GM12878 (cell line): ENCODE results near the gene SCRN2. TPM values are rescaled to one million over a fixed set of nuclear protein-coding genes. Genes with fewer than 3 reads are reported as not detected.

ENCODE experiments used
- ATAC-seq: fragments of 200-7000 bp; cut with Tn5 transposase; 3 replicates; pipeline ENCODE4 v1.9.1; 2020; ENCODE audit warnings: mild to moderate bottlenecking, moderate library complexity
- BruUV-seq: library from RNA; stranded (reverse); fragments of 400-500 nt; replicated peaks from 2 replicates; lab custom pipeline; 2021; lab: Mats Ljungman, UMichigan
- CTCF ChIA-PET: fragments of 300-600 bp; sonication (Branson Sonifier 250); formaldehyde crosslinking; extraction: SDS; loops from one replicate; lab custom pipeline; 2021; ENCODE audit warnings: inconsistent platforms; lab: Yijun Ruan, JAX
- POLR2A ChIA-PET: fragments of 350-600 bp; formaldehyde crosslinking; extraction: SDS; loops from one replicate; lab custom pipeline; 2021; ENCODE audit warnings: inconsistent platforms; lab: Charles Lee
- RAD21 ChIA-PET: fragments of 300-600 bp; sonication (Branson Sonifier 250); formaldehyde crosslinking; loops from one replicate; lab custom pipeline; 2023; ENCODE audit warnings: antibody characterized with exemption; ENCODE audit not compliant: unreplicated experiment; lab: Charles Lee
- SMC1A ChIA-PET: fragments of 300-600 bp; sonication (Branson Sonifier 250); formaldehyde crosslinking; loops from one replicate; lab custom pipeline; 2023; ENCODE audit not compliant: unreplicated experiment, uncharacterized antibody; lab: Charles Lee
- DNase-seq: peaks from one replicate; pipeline ENCODE4 v3.0.0-alpha.2; 2011; ENCODE audit warnings: low read depth, low spot score
- FAIRE-seq: peaks from 3 replicates; lab custom pipeline; 2011; peaks lifted over from hg19 to GRCh38; lab: Jason Lieb, UNC
- H2AFZ ChIP-seq: 2 replicates; pipeline ENCODE4 v1.6.0; 2011; ENCODE audit warnings: low read depth, low read length, control low read depth; ENCODE audit not compliant: control insufficient read depth
- H3K27ac ChIP-seq: 2 replicates; pipeline ENCODE4 v1.5.1; 2011; ENCODE audit warnings: control low read depth; ENCODE audit not compliant: control insufficient read depth, insufficient read depth
- H3K27me3 ChIP-seq, 2 experiments: replicated peaks in 1 of 2; 2 replicates each; pipeline versions ENCODE4 v1.6.0 to v1.6.1; 2011; ENCODE audit warnings: low read length in 1 of 2; ENCODE audit not compliant: control insufficient read depth in 2 of 2, insufficient read depth in 2 of 2
- H3K36me3 ChIP-seq, 2 experiments: 2 replicates each; pipeline ENCODE4 v1.5.1; 2011; ENCODE audit warnings: low read length in 1 of 2; ENCODE audit not compliant: control insufficient read depth in 2 of 2, insufficient read depth in 2 of 2
- H3K4me1 ChIP-seq: 2 replicates; pipeline ENCODE4 v1.6.1; 2011; ENCODE audit warnings: mild to moderate bottlenecking, low read length, moderate library complexity, mixed read lengths; ENCODE audit not compliant: control insufficient read depth, insufficient read depth
- H3K4me2 ChIP-seq: 2 replicates; pipeline ENCODE4 v1.6.0; 2011; ENCODE audit warnings: control low read depth; ENCODE audit not compliant: control insufficient read depth, insufficient read depth
- H3K4me3 ChIP-seq: fragments of 200-600 bp; sonication (generic); 2 replicates; pipeline ENCODE4 v1.5.1; 2016
- H3K79me2 ChIP-seq: 2 replicates; pipeline ENCODE4 v1.6.0; 2011; ENCODE audit warnings: low read length; ENCODE audit not compliant: control insufficient read depth, insufficient read depth
- H3K9ac ChIP-seq: 2 replicates; pipeline ENCODE4 v1.8.0; 2011; ENCODE audit warnings: low read length, control low read depth, mixed read lengths; ENCODE audit not compliant: control insufficient read depth, insufficient read depth
- H3K9me3 ChIP-seq: replicated peaks from 3 replicates; pipeline ENCODE4 v1.5.1; 2011; ENCODE audit warnings: mild to moderate bottlenecking, low read length; ENCODE audit not compliant: control insufficient read depth, insufficient read depth
- H4K20me1 ChIP-seq: 2 replicates; pipeline ENCODE4 v1.6.0; 2011; ENCODE audit not compliant: control insufficient read depth, insufficient read depth
- CBX5 ChIP-seq: sonication (generic); IDR thresholded peaks from 2 replicates; pipeline ENCODE4 v1.6.1; 2016; ENCODE audit warnings: low read depth, moderate library complexity, mild to moderate bottlenecking, inconsistent platforms
- JUNB ChIP-seq: IDR thresholded peaks from 2 replicates; pipeline ENCODE4 v1.6.1; 2016; ENCODE audit warnings: antibody characterized with exemption, mild to moderate bottlenecking
- KDM1A ChIP-seq: fragments of 200-600 bp; sonication (generic); IDR thresholded peaks from 2 replicates; pipeline ENCODE4 v1.6.1; 2016; ENCODE audit warnings: borderline replicate concordance
- POLR2A ChIP-seq: IDR thresholded peaks from 2 replicates; pipeline ENCODE4 v1.6.1; 2011; ENCODE audit warnings: low read depth, mild to moderate bottlenecking, low read length
- RAD51 ChIP-seq: fragments of 450-650 bp; IDR thresholded peaks from 2 replicates; pipeline ENCODE4 v1.6.1; 2016; ENCODE audit warnings: moderate library complexity, mild to moderate bottlenecking, inconsistent platforms
- TCF12 ChIP-seq: IDR thresholded peaks from 2 replicates; pipeline ENCODE4 v1.6.1; 2011; ENCODE audit warnings: low read depth, mild to moderate bottlenecking, low read length
- ZNF217 ChIP-seq: fragments of 450-650 bp; IDR thresholded peaks from 2 replicates; pipeline ENCODE4 v1.6.1; 2017; ENCODE audit warnings: antibody characterized with exemption, mild to moderate bottlenecking
- ZNF274 ChIP-seq: IDR thresholded peaks from one replicate; pipeline ENCODE4 v1.8.0; 2011; ENCODE audit not compliant: insufficient read length, insufficient read depth
- WGBS: methylation state at CpG from one replicate; pipeline ENCODE4 v1.1.6; 2016; ENCODE audit warnings: low lambda C conversion rate; ENCODE audit not compliant: insufficient replicate concordance, insufficient coverage; ENCODE audit errors: missing lambda C conversion rate; 5-methylcytosine and 5-hydroxymethylcytosine counted together
- in situ Hi-C: fragments of 300-500 bp; cut with MboI; formaldehyde crosslinking; loops from 9 replicates; pipeline ENCODE4 v1.14.3; 2018; ENCODE audit warnings: mixed read lengths
- intact Hi-C: fragments of 100-400 bp; cut with micrococcal nuclease; formaldehyde crosslinking; loops from one replicate; pipeline ENCODE4 v1.14.2; 2022; ENCODE audit not compliant: unreplicated experiment
- polyA plus RNA-seq, 11 experiments: library from polyadenylated mRNA; depleted of rRNA in 4 of 11; unstranded in 6 of 11; stranded (reverse) in 5 of 11; fragments of >200 nt; fragmentation: Nextera tagmentation in 4 of 11; fragmentation: Illumina TruSeq in 1 of 11; extraction: Ambion mirVana in 4 of 11; extraction: Trizol in 1 of 11; gene quantifications; 1 replicate in 1 of 11; 2 replicates in 10 of 11; pipeline versions ENCODE4 v1.2.1 to v1.2.3, GENCODE V29; 2011 to 2016; ENCODE audit warnings: inconsistent platforms in 2 of 11, missing spikeins in 2 of 11, low read depth in 1 of 11
- total RNA-seq, 4 experiments: library from RNA; depleted of rRNA in 3 of 4; stranded (reverse); fragments of >200 nt in 3 of 4; fragmentation: Illumina TruSeq in 1 of 4; extraction: Trizol in 1 of 4; gene quantifications; 2 replicates each; pipeline versions ENCODE4 v1.2.1 to v1.2.3, GENCODE V29; 2013 to 2021

Gene SCRN2
- total and polyA plus RNA-seq, 10 of the 15 experiments (the other 5 are each of a cell fraction or from before 2014, with no cell fraction given): 0.34 to 33.3 (median 20.1) TPM

GRCh38 chr17:47818002-47818695 is 22.9 kb downstream of the SCRN2 start:
- Histone ChIP-seq H3K36me3 (peaks cover 3 to 11% of the 10 kb centered on the region in 2 experiments; a peak in 3 of 4 replicates), H3K4me1 (peaks cover 10% of the 10 kb centered on the region), H3K27ac (no peak overlapping the region), H3K4me2 (no peak overlapping the region), H3K79me2 (peaks cover 7% of the 10 kb centered on the region; the same call in 1 of the 2 replicates), H3K27me3 (no peaks in the 10 kb centered on the region), H3K9me3 (no peaks in the 10 kb centered on the region), H4K20me1 (no peaks in the 10 kb centered on the region), H2AFZ (no peak overlapping the region), H3K4me3 (no peak overlapping the region), H3K9ac (no peak overlapping the region)
- DNase-seq (no peak), ATAC-seq (no peak), FAIRE-seq (no peak)
- WGBS: 89% methylated on average over 11 of the region's 11 CpGs
- ChIA-PET POLR2A (no interaction called here), SMC1A (no interaction called here), RAD21 (no interaction called here), CTCF (no interaction called here)
- no TSS peak for BruUV-seq
- intact Hi-C loops (no loop called here), in situ Hi-C loops (no loop called here)
- no peak for TF ChIP-seq RAD51
- TF ChIP-seq CBX5: no peak

- RAD21 ChIA-PET: no interaction called here
- Histone ChIP-seq H3K79me2 (peaks cover 7% of the 10 kb centered on the region; the same call in 1 of the 2 replicates), H3K4me1 (peaks cover 6% of the 10 kb centered on the region), H3K27ac (no peak overlapping the region), H3K9me3 (no peaks in the 10 kb centered on the region), H3K36me3 (peaks cover 3 to 11% of the 10 kb centered on the region in 2 experiments; a peak in 3 of 4 replicates), H4K20me1 (no peaks in the 10 kb centered on the region), H2AFZ (no peak overlapping the region), H3K4me2 (no peak overlapping the region), H3K9ac (no peak overlapping the region), H3K4me3 (no peak overlapping the region), H3K27me3 (no peaks in the 10 kb centered on the region)
- FAIRE-seq (no peak), ATAC-seq (no peak), DNase-seq (no peak)
- intact Hi-C loops: no loop called here
- in situ Hi-C loops: no loop called here
- no peak for TF ChIP-seq TCF12
- TF ChIP-seq ZNF217: no peak
- TF ChIP-seq POLR2A: no peak
- TF ChIP-seq KDM1A: no peak
- TF ChIP-seq JUNB: no peak
- TF ChIP-seq ZNF274: no peak
- WGBS: 99% methylated on average over 10 of the region's 10 CpGs
- CTCF ChIA-PET: interaction anchor here (0.7 kb wide), 1 partner anchor 12 kb away, joined by 4 read pairs; no protein-coding TSS in a partner anchor
- SMC1A ChIA-PET: no interaction called here
- POLR2A ChIA-PET: interaction anchor here (0.5 kb wide), 1 partner anchor 699 kb away, joined by 3 read pairs; no protein-coding TSS in a partner anchor
- BruUV-seq: no TSS peak
Observed at GRCh38 chr17:47816947-47817346, 24.1 kb downstream of the SCRN2 start.
